ENCODE data around the gene SSNA1.

The SSNA1 gene

GRCh38 chr9:137188490-137189296 is at the start of gene SSNA1, which contains the start of gene ANAPC2:
TSS of gene SSNA1 (plus strand) at chr9:137188676. CDS start at chr9:137188727, 51 bp downstream.
TSS of gene ANAPC2 (minus strand) at chr9:137188560. CDS start at chr9:137188532, 28 bp downstream.
- peak; percentile 90 to 91 for DNase-seq

DNA sequence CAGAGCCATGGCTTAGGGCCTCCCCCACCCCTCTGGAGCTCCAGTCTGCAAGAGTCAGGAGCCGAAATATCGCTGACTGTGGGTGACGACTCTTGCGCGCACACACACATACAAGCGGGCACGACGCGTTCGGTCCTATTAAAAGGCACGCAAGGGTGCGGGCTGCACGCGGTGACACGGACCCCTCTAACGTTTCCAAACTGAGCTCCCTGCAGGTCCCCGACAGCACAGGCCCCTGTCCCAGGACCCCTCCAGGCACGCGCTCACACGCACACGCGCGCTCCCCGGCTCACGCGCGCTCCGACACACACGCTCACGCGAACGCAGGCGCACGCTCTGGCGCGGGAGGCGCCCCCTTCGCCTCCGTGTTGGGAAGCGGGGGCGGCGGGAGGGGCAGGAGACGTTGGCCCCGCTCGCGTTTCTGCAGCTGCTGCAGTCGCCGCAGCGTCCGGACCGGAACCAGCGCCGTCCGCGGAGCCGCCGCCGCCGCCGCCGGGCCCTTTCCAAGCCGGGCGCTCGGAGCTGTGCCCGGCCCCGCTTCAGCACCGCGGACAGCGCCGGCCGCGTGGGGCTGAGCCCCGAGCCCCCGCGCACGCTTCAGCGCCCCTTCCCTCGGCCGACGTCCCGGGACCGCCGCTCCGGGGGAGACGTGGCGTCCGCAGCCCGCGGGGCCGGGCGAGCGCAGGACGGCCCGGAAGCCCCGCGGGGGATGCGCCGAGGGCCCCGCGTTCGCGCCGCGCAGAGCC is 49.6 kb upstream of the SSNA1 start, which contains the start of gene GRIN1:
GRIN1 (plus strand) TSS at position 433 of the 746 bp plus-strand sequence. CDS start 333 bp downstream, outside the sequence.
- no peak for DNase-seq

DNA sequence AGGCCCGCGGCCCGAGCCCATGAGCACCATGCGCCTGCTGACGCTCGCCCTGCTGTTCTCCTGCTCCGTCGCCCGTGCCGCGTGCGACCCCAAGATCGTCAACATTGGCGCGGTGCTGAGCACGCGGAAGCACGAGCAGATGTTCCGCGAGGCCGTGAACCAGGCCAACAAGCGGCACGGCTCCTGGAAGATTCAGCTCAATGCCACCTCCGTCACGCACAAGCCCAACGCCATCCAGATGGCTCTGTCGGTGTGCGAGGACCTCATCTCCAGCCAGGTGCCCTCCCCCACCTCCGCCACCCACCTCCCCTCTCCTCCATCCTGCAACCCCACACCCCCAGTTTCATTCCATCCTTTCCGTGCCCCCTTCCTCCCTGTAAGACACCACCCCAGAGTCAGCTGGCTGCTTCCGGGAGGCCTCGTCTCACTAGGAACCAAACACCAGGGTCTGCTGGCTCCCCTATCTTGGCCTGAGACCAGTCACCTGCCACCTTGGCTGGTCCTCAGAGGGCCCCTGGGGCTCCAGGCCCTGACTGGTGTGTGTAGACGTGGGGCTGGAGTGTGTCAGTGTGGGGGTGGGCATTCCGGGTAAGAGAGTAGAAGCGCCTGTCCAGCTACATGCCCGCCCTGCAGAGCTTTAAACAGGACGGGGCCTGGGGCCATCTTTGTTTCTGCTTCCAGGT is 48.9 kb upstream of the SSNA1 start:
- DNase-seq, result no peak

GRCh38 chr9:137140151-137141012 is 48.1 kb upstream of the SSNA1 start:
- DNase-seq, result no peak

DNA sequence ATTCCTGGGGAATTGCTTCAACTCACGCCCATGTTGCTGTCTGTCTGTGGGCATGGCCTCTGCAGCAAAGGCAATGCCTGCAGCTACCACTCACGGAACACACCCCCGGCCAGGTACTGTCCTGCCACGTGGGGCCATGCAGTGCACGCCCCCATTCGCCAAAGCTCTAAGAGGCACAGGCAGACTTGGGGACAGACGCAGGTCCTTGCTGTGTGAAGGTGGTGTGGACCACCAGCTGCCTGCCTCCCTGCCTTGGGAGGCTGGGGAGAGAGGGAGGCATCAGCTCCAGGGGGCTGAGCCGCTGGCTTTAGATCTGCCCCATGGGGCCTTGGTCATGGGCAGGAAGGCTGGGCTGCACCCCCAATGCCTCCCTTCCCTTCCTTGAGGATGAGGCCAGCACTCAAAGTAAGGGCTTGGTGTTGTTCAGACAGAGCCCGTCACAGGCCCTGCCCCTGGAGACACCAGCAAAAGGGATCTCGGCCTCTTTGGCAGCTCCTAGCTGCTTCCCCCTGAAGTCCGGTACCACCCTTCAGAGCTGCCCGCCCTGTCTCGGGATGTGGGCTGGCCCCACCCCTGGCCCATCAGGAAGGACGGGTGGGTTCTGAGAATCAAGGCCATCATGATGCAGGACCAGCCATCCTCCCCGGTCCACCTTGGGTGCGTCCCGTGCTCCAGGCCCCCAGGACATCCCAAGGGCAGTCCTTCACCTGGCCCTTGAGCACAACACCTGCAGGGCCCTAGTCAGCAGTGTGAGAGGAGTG is 47.2 kb upstream of the SSNA1 start:
- no peak for DNase-seq

DNA sequence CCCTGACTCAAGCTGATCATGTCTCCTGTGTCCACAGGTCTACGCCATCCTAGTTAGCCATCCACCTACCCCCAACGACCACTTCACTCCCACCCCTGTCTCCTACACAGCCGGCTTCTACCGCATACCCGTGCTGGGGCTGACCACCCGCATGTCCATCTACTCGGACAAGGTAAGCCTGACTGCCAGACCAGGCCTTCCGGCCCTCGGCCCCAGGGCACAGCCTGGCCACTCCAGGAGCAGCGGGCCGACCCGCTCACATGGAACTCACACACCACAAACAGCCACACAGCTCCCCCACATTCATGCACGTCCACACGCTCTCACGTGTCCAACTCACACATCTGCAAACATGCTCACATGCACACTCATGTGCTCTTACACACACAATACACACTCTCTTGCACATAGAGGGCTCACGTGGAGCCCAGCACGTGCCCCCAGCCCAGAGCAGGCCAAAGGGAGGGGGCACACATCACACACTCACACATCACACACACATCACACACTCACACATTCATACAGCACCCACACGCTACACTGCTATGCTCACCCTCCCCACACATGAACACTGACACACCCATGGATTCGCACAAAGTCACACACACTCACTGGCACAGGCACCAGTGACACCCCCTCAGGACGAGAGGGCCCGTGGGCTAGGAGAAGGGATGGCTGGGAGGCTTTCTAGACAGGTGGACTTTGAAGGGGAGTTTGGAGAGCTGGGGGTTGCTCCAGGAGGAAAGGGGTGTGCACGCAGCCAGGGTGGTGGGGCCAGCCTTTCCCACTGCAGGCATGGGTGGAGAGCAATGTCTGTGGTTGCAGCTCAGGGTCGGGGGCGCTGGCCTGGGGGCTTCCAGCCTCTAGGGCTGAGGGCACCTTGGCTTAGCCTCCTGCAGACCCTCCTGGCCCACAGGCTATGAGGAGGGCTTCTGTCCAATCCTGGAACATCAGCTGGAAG is 46.2 kb upstream of the SSNA1 start:
- DNase-seq, result no peak

- DNase-seq, result no peak
Measured at GRCh38 chr9:137143459-137143858, 45.0 kb upstream of the SSNA1 start.

DNA sequence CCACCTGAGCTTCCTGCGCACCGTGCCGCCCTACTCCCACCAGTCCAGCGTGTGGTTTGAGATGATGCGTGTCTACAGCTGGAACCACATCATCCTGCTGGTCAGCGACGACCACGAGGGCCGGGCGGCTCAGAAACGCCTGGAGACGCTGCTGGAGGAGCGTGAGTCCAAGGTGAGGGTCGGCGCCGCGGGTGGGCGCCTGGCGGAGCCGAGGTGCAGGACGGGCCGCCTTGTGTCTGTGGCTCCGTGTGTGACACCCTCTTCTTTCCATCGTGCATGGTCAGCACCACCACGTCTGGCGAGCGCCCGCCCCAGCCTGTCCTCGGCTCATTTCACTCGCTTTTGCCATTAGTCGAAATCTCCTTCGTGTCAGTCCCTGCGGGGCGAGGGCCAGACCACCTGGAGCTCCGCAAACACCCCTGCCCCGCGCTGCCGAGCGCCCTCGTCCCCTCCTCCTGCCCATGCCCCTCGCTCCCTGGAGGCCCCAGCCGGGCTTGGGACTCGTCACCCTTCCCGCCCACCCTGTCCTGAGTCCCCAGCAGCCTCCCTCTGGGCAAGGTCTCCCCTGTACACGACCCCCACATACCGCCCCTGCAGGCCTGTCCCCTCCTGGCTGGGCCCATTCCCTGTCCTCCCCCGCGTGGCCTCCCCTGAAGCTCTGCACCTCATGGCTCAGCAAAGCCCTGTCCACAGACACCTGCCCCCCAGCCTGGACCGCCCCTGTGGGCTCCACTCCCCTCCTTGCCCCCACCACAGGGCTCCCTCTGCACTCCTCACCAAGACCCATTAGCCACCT is 42.5 kb upstream of the SSNA1 start:
- no peak for DNase-seq

DNA sequence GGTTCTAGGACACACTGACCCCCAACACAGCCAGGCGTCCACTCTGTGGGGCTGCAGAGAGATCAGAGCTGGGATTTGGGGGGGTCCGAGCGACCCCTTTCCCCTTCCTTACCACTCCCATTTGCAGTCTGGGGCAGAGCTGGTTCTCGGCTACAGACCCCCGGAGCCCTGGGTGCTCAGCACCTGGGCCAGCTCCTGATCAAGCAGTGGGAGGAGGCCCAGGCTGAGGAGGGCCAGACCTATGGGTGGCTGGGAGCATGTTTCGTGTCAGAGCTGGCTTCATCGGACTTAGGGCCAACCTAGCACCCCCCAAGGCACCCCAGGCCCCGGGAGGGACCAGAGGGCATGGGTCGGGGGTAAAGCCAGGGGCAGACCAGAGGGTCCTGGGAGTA is 42.0 kb upstream of the SSNA1 start:
- no peak for DNase-seq

- no peak for DNase-seq
Measured at GRCh38 chr9:137147091-137147792, 41.2 kb upstream of the SSNA1 start.

- DNase-seq, result no peak
Measured at GRCh38 chr9:137147793-137148160, 40.7 kb upstream of the SSNA1 start.

DNA sequence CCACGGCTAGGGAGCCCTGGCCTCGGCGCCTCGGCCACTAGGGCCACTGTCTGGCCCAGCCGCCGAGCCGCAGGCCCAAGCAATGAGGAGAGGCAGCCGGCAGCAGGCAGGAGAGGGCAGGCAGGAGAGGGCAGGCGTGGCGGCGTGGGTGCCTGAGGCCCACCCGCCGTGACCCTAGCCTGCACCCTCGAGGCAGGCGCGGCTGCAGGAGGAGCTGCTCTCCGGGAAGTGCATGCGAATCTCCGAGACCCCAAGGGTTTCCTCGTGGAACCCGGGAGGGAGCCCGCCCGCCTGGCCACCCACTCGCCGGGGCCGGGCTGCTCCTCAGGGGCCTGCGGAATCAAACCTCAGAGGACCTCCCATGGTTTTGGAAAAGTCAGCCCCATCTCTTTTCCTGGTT is 40.2 kb upstream of the SSNA1 start:
- no peak for DNase-seq

DNA sequence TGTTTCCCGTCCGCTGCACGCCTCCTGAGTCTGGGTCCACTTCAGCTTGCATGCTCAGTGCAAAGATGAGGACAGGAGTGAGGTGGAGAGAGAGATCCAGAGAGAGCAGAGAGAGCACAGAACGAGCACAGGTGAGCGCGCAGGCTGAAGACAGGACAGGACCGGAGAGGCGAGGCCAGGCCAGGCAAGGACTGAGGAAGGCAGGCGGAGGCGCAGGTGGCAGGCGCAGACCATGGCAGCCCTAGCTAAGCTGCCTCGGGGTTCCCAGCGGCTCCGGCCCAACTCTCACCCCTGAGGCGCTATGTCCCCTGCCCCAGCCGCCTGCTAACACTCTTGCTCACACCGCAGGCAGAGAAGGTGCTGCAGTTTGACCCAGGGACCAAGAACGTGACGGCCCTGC is 39.8 kb upstream of the SSNA1 start:
- DNase-seq, result no peak

- no peak for DNase-seq
Measured at GRCh38 chr9:137149363-137149762, 39.1 kb upstream of the SSNA1 start.

DNA sequence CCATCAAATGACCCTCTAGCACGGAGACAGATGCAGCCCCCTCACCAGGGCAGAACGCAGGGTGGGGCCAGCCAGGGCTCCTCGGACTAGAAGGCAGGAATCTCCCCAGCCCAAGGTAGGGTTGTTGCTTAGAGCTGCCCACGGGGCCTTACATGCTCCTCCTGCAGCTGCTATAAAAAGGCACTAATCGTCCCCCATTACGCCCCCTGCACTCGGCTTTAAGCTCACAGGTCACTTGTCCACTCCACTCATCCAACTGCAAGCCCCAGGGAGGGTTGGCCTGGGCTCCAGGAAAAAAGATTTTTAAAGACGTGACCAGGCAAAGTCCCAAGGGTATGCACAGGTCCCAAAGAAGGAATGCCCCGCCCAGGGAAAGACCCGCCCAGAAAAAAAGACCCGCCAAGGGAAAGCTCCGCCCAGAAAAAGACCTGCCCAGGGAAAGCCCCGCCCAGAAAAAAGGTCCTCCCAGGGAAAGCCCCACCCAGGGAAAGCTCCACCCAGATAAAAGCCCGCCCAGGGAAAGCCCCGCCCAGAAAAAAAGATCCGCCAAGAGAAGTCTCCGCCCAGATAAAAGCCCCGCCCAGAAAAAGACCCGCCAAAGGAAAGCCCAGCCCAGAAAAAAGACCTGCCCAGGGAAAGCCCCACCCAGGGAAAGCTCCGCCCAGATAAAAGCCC is 38.4 kb upstream of the SSNA1 start:
- DNase-seq, result peak; percentile 90

DNA sequence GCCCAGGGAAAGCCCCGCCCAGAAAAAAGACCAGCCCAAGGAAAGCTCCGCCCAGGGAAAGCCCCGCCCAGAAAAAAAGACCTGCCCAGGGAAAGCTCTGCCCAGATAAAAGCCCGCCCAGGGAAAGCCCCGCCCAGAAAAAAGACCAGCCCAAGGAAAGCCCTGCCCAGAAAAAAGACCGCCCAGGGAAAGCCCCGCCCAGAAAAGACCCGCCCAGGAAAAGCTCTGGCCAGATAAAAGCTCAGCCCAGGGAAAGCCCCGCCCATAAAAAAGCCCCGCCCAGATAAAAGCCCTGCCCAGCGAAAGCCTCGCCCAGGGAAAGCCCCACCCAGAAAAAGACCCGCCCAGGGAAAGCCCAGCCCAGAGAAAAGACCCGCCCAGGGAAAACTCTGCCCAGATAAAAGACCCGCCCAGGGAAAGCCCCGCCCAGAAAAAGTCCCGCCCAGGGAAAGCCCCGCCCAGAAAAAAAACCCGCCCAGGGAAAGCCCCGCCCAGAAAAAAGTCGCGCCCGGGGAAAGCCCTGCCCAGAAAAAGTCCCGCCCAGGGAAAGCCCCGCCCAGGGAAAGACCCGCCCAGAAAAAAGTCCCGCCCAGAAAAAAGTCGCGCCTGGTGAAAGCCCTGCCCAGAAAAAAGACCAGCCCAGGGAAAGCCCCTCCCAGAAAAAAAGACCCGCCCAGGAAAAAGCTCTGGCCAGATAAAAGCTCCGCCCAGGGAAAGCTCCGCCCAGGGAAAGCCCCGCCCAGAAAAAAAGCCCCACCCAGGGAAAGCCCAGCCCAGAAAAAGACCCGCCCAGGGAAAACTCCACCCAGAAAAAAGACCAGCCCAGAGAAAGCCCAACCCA is 37.6 kb upstream of the SSNA1 start:
- DNase-seq, result peak; percentile 90

DNA sequence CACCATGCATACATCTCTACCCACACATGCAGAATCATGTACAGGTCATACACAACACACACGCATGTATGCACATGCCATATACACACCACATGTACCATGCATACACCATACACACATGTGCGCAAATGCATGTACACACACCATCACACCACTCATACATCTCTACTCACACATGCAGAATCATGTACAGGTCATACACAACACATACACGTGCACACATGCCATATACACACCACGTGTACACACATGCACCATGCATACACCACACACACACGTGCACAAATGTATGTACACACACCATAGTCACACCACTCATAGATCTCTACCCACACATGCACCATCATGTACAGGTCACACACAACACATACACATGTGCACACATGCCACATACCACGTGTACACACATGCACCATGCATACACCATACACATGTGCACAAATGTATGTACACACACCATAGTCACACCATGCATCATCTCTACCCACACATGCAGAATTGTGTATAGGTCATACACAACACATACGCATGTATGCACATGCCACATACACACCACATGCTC is 35.6 kb upstream of the SSNA1 start:
- no peak for DNase-seq
